ENCODE results near the gene NPRL2.

The NPRL2 gene

DNA sequence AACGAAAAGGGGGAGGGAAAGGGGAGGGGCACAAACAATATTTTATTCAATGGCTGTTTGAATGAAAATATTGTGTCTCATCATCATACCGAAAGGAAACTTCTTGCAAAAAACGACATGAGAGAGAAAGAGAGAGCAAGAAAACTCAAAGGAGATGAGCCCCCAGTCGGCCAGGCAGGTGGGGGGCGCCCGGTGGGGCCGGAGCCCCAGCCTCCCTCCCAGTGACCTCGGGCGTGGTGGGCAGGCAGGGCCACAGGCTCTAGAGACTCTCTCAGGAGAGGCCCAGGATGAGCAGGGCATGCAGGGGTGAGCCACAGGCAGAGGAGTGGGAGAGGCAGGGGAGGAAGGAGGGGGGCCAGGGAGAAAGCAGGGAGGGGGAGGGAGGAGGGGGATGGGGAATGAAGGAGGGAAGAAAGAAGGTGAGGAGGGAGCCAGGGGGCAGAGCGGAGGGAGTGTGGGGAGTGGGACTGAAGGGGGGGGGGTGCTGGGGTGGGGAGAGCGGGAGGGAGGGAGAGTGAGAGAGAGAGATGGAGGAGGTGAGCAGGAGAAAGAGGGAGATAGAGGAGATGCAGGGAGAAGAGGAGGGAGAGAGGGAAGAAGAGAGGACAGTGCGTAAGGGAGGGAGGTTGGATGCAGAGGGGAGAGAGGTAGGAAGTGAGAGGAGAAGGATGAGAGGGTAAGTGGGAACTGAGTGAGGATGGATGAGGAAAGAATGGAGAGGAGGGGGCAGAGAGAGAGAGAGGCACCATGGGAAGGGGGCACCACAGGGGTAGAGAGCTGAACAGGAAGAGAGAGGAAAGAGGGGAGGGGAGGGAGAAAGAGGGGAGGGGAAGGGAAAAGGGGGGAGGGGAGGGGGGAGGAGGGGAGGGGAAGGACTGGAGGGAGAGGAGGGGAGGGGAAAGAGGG lies 22.8 kb upstream of the NPRL2 start:
- DNase-seq (ENCODE audit: low read depth in 2 of 2): no peak

DNA sequence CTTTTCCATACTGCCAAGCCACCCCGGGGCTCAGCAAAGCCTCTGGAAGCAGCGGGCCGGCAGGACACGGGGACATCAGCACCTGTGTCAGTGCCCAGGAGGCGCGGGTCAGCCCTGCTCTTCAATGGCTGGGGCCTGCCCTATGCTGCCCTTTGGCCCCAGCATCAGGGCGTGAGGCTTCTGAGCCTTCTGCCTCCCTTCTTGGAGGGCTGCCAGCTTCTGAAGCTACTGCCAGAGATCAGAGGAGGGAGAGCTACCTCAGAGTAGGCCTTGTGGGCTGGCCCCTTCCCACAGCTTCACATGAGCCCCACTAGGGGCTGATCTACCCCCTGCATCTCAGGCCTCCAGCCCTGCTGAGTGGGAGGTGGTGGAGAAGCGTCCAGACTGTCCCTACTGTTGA lies 21.8 kb upstream of the NPRL2 start:
- no peak for DNase-seq (ENCODE audit: low read depth in 2 of 2)

DNA sequence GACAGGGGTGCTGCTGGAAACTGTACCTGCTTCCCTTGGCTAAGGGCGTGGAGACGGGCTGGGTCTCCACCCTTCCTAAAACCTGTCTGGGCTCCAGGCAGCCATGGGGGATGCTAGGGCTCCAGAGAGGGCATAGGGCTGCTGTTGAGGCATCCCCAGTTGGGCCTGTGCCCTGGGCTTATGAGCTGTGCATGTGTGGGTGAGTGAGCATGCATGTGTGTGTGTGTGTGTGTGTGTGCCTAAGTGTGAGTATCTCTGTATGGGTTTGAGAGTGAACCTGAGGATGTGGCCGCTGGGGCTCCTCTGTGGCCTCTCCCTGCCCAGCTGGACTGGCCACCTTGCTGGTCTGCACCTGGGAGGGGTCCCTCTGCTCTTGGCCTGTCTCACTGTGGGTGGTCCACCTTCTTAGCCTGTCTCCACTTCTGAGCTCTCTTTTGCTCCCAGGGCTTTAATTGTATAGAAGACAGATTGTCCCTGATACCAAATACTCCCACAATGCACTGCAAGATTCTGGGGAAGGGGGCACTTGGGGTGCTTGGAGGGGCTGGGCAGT lies 20.6 kb upstream of the NPRL2 start:
- no peak for DNase-seq (ENCODE audit: low read depth in 2 of 2)

DNA sequence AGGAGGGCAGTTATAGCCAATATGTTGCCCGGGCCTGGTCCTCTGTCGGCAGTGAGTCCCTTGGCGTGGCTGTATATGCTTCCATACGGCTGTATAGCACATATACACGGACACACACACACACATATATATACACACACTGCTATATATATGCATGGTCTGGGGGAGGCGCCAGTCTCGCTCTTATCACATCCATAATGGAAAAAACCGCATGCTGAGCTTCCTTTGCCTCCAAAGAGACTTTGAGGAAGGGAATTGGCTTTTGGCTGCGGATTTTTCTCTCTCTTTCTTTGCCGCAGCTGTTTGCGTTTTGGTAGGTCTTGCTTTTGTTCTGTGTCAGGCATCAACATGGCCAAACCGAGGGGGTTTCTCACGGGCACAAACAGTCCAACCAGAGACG lies 20.0 kb upstream of the NPRL2 start:
- no peak for DNase-seq (ENCODE audit: low read depth in 2 of 2)

DNA sequence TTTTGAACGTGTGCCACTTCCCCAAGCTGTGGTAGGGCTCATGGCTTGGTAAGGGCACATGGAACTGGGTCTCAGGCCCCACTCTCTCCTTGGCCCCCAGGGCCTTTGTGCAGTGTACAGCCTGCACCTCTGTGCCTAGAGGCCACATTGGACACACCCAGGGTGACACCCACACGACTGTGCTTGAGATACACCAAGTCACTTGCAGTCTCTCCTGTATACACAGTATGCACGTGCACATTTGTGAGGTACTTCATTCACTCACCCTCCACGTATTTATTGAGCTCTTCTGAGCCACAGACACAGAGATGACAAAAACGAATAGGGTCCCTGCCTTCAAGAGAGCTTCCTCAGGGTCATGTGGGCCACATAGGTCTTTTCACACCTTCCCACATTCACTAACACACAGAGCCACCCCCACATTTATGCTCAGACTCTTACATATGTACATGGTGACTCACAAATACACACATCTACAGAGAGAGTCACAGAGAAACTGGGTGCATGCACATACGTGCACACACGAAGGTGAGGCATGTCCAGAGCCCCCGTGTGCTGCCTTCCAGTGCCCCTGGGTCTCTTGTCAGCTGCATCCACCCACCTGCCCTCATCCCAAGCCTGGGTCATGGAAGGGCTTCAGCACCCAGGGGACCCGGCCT lies 18.6 kb upstream of the NPRL2 start:
- no peak for DNase-seq (ENCODE audit: low read depth in 2 of 2)

DNA sequence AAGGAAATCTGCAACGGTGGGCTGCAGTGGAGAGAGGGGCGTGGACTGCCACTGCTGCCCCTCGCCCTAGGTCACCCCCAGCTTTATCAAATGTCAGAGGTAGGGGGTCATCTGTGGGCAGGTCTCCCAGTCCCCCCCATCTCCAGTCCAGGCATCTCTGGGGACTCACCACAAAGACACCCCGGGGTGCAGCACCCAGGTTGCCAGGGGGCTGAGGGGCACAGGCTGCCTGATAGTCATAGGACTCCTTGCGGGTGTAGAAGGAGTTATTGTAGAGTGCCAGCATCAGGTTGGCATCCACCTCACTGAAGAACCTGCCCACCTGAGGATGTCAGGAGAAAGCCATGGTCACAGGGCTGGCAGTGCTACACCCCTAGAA lies 15.3 kb upstream of the NPRL2 start:
- no peak for DNase-seq (ENCODE audit: low read depth in 2 of 2)

DNA sequence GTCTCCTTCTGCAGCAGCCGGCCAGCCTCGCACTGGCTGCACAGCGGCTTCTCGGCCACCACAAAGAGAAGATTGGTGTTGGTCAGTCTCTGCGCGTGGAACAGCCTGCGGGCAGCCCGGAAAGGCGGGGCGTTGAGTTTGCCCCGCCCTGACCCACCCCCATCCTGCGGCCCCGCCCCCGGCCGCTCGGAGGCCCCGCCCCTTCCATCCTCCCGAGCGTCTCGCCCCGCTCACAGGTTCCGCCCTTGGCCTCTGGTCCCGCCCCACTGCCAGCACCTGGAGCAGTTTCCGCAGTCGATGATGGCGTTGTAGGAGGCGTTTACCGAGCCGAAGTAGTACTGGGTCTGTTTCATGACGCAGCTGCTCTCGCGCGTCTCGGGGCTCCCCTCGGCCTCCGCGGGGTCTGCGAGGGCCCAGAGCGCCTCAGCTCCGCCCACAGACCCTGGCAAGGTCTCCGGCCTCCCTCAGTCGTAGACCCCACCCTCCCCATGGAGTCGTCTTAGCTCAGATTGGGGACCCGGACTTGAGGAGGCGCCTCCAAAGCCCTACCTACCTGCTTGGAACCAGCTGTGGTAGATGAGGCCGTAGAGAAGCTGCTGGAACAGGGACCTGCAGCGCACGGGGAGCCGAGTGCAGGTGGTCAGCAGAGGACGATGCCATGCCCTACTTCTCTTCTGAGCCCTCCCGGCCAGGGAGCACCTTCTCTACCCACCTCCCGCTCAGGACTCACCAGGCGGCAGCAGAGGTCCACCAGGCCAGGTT lies 14.7 kb upstream of the NPRL2 start:
- DNase-seq (ENCODE audit: low read depth in 2 of 2): peak; percentile 92 to 93

DNA sequence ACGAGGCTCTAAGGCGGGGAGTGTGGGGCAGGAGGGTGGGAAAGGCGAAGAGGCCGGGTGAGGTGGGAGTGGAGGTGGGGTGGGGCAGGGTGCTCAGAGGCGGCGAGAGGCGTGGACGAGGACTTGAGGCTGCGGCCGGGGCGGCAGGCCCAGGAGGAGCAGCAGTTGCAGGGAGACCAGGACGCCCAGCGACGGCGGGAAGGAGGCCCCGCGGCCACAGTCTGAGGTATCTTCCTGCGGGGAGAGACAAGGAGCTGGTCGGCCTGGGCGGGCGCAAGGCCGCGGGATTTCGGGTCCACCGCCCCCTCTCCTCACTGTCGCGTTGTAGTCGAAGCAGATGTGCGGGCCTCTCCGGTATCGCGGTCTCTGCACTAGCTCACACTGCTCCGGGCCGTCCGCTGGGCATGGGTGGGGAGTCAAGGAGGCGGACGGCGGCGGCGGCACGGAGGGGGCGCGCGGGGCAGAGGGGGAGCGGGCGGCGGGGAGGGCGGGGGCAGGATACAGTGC lies 14.1 kb upstream of the NPRL2 start:
- DNase-seq (ENCODE audit: low read depth in 2 of 2): no peak

DNA sequence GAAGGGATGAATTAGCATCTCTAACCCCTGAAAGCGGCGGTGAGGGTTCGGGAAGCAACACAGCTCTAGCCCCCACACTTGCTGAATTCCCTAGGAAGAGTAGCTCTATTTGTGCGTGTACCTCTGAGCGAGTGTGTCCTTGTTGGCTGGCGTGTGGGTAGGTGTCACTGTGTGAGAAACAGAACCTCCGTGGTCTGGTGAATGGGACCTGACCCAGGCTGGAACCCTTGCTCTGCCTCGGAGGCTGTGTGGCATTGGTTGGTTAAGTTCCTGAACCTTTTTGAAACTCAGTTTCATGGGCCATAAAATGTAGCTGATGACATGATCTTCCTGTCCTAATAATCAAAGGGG lies 9.2 kb upstream of the NPRL2 start:
- no peak for DNase-seq (ENCODE audit: low read depth in 2 of 2)

DNA sequence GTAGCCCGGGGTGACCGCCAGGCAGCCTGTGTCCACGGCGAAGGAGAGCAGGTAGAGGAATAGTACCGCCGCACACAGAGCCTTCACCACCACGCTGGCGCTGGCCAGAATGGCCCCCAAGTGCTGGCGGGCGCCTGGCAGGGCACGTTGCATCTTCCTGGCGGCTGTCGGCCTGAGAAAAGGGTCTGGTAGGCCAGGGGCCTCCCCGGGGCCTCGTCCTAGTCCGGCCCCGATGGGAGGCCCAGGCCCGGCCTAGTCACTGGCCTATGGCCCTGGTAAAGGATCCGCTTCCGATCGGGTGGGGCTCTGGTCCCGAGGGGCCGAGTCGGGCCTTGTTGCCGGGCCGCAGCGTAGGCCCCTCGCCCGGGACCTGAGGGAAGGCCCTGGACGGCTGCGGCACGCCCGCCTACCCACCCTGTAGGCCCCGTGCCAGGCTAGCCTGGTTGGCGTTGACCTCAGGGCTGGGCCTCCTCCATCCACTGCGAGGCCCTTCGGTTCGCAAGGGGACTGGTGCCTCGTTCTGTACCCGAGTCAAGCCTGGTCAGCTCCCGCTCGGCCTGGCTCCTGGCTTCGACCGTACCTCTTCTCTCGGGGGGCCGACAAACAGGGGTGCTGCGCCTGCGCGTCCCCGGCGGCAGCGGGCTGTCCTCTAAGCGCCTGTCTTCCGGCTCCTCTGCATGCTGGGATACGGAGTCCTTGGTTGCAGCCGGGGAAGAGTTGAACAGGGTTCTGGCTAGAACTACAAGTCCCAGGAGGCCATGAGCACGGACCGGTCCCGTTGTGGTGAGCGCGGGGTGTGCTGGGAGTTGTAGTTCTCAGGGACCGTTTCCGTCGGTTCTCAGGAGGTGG lies 8.6 kb upstream of the NPRL2 start, which contains the start of gene TMEM115:
TSS of gene TMEM115 (minus strand) at position 611 of the 849 bp plus-strand sequence. CDS start at position 153, 458 bp downstream.
- DNase-seq (ENCODE audit: low read depth in 2 of 2): peak; percentile 93 to 94

DNA sequence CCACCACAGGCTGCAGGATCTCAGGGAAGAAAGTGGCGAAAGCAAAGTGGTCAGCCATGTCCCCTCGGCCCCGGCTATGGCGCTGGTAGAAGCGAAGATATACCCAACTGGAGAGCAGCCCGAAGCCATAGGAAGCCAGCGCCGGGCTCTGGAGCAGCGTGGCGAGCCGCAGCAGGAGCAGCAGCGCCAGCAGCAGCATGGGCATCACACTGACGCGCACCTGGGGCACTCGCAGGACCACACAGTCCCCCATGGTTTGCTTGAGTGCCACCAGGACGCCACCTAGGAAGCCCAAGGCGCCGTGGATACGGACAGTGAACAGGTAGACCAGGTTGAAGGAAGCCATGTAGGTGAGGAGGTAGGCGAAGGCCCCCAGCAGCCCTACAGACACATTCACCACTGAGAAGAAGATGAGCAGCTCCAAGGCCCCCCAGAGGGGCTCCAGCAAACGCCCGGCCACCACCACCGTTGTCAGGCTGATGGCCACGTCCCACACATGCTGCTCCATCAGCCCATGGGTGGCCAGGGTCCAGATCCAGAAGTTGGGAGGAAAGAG lies 7.9 kb upstream of the NPRL2 start:
- no peak for DNase-seq (ENCODE audit: low read depth in 2 of 2)

DNA sequence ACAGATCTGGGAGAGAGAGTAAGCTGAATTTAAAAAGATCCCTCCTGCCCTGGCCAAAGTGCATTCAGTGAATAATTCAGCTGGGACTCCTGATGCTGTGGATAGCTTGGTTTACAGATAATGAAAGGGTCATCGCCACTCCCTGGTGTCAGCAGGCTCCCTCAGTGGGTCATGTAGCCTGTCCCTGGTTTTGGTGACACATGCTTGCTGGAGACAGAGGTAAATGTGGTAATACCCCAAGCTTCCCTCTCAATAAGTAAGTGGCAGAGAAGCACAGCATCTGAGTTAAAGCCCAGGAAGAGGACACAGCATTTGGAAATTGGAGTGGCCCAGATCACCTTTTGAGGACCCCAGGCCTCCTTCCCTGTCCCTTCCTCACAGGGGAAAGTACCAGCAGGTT lies 6.9 kb upstream of the NPRL2 start:
- DNase-seq (ENCODE audit: low read depth in 2 of 2): no peak

DNA sequence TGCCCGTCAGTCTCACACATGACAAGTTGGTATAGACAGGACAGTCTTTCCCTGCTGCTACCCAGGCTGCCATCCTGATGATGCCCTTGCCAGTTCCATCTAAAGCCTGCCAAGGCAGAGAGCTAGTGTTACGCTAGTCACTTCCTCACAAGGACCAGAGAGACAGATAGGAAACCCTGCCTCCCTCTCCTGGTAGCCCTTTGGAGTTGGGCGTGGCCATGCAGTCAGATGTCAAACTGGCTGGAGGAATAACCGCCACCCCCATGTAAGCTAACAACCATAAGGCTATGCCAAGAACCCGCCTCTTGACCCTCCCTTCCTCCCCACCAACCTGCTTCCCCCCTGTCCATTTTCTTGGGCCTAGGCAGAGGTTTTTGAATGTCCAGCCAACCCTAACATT lies 6.0 kb upstream of the NPRL2 start:
- DNase-seq (ENCODE audit: low read depth in 2 of 2): no peak

DNA sequence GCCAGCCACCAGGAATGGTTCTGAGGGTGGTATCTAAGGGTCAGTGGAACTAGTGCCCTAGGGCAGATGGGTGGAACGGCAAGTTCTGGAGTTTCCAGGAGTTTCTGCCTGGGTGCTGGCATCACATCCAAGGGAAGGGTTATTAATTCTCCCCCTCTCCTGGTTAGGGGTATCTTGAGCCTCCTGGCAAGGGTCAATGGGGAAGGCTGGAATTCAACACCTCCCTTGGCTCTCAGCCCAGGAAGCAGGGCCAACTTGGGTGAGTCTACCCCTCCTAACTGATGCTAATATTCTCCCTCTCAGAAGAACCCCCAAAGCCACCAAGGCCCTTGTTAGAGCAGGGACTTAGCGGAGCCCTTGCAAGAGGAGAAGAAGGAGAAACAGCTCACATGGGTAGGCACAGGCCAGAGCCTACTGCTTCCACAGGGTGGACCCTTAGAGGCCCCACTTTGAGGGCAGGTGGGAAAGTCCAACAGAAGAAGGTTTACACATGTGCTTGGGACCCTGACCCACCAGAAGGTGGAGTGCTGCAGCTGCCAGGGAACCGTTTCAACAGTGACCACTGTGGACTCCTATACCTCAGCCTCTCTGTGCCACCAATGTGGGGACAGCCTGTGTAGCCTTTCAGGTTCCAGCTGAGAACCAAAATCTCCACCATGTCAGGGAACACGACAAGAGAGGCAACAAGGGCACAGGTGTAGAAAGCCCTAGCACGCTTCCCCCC lies 5.4 kb upstream of the NPRL2 start:
- DNase-seq (ENCODE audit: low read depth in 2 of 2): no peak

DNA sequence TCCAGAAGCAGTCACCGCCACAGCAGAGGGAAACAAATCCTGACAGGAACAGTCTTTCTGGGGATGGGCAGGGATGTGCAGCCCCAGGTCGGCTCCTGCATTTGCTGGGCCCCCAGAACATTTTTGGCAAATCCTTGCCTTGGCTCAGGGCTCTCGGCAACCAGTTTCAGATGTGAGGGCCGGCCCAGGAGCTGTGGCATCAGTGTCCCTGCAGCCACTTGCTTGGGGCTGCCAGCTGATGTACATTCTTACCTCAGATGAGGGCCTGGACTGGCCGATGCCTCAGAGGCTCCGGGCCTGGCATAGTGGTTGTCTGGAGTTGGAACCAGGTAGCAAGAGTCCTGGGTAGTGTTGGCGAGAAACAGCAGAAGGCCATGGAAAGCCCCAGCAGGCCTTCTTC lies 4.3 kb upstream of the NPRL2 start:
- no peak for DNase-seq (ENCODE audit: low read depth in 2 of 2)

DNA sequence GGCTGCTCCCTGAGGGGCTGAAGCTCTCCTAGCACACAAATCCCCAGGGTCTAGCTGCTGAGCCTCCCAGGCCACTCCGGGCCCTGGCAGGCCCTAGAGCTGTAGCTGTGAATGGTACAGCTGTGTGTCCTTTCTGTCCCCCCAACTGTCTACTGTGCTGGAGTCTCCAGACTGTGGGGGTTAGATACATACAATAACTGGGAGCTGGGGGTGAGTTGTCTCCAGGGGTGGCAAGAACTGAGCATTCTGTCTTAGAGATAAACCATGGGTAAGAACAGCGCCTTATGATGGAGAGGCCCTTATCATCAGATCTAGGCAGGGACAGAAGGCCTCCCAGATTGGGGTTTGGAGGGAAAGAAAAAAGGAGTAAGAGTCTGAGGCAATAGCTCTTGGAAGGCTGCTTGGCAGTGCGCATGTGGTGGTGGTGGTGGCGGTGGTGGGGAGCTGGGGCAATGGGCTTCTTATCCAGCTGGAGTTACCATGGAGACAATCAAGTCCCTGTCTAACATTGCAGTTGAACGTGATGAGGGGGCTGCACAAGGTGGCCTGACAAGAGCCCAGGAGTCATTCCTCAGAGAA lies 3.7 kb upstream of the NPRL2 start:
- no peak for DNase-seq (ENCODE audit: low read depth in 2 of 2)

DNA sequence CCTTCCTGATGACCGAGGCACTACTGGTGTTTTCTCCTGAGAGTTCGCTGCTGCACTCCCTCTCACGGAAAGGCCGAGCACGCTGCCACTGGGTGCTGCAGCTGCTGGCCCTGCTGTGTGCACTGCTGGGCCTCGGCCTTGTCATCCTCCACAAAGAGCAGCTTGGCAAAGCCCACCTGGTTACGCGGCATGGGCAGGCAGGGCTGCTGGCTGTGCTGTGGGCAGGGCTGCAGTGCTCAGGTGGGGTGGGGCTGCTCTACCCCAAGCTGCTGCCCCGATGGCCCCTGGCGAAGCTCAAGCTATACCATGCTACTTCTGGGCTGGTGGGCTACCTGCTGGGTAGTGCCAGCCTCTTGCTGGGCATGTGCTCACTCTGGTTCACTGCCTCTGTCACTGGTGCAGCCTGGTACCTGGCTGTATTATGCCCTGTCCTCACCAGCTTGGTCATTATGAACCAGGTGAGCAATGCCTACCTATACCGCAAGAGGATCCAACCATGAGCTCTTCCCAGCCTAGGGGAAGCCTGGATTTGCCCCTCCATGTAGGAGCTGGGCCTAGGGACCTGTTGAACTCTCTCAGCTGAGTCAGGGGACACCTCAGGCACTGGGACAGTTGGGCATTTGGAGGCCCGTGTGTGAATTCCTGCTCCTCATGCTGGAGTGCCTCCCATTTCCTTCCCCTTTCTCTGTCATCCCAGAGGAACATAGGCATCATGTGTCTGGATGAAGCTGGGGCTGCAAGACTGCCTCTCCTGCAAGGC lies 2.9 kb upstream of the NPRL2 start:
- no peak for DNase-seq (ENCODE audit: low read depth in 2 of 2)

DNA sequence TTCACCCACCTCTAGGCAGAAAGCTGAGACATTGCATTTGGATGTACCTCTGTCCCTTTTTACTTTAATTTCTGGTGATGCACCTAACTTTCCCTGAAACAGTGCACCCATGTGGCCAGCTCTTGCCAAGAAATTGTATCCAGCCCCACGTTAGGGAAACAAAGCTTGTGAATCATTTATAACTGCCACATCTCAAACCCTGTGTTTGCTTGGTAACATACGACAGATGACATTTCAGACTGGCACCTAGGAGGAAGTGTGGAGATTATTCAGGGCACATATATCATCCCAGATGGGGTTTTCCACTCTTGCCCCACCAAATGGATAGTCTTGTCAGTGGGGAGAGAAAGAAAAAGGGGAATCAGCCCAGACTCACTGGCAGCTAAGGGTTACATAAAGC lies 2.2 kb upstream of the NPRL2 start:
- DNase-seq (ENCODE audit: low read depth in 2 of 2): no peak

DNA sequence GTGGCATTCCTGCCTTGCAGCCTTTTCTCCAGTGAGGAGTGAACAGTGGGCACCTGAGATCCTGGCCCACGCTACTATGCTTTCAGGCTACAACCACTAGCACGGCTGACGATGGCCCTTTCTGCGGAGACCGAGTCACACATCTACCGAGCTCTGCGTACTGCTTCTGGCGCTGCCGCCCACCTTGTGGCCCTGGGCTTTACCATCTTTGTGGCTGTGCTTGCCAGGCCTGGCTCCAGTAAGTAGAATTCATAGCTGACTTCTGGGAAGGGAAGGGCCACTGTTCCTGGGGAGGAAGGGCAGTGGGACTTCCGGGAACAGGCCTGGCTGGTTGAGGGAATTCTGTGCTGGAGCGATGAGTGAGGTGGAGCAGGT lies 735 bp upstream of the NPRL2 start:
- no peak for DNase-seq (ENCODE audit: low read depth in 2 of 2)

Data from stimulated activated CD4-positive, alpha-beta T cell treated with anti-CD3 and anti-CD28 coated beads, Interleukin-15, amount 100 ng/mL, for 48 hours (primary cell).